Astrocyte (in vitro differentiated cells and primary cell): ENCODE results near the gene PLXNC1. TPM values are rescaled to one million over a fixed set of nuclear protein-coding genes. Genes with fewer than 3 reads are reported as not detected.

ENCODE experiments used
- DNase-seq: peaks from one replicate; pipeline ENCODE4 v3.0.0-alpha.2; 2010; ENCODE audit warnings: low read depth
- FAIRE-seq: peaks from 2 replicates; lab custom pipeline; 2011; peaks lifted over from hg19 to GRCh38; lab: Jason Lieb, UNC
- H2AFZ ChIP-seq: 2 replicates; pipeline ENCODE4 v1.6.0; 2012; ENCODE audit warnings: low read depth, low read length, inconsistent platforms
- H3K27ac ChIP-seq: 2 replicates; pipeline ENCODE4 v1.5.1; 2011; ENCODE audit warnings: low read depth, low read length, inconsistent platforms
- H3K27me3 ChIP-seq: 2 replicates; pipeline ENCODE4 v1.6.0; 2011; ENCODE audit warnings: low read length, inconsistent platforms; ENCODE audit not compliant: insufficient read depth
- H3K36me3 ChIP-seq: 2 replicates; pipeline ENCODE4 v1.5.1; 2011; ENCODE audit warnings: low read length, inconsistent platforms; ENCODE audit not compliant: insufficient read depth
- H3K4me1 ChIP-seq: 2 replicates; pipeline ENCODE4 v1.5.1; 2011; ENCODE audit warnings: low read length, inconsistent platforms; ENCODE audit not compliant: insufficient read depth
- H3K4me2 ChIP-seq: 2 replicates; pipeline ENCODE4 v1.6.0; 2012; ENCODE audit warnings: low read length, inconsistent platforms
- H3K4me3 ChIP-seq: 2 replicates; pipeline ENCODE4 v1.5.1; 2011; ENCODE audit warnings: low read depth, mild to moderate bottlenecking, low read length, inconsistent platforms; ENCODE audit not compliant: insufficient read depth
- H3K79me2 ChIP-seq: 2 replicates; pipeline ENCODE4 v1.6.0; 2012; ENCODE audit warnings: mild to moderate bottlenecking, low read length, inconsistent platforms; ENCODE audit not compliant: insufficient read depth
- H3K9ac ChIP-seq: 2 replicates; pipeline ENCODE4 v1.6.0; 2012; ENCODE audit warnings: mild to moderate bottlenecking, low read length, inconsistent platforms
- H3K9me3 ChIP-seq: 2 replicates; pipeline ENCODE4 v1.5.1; 2012; ENCODE audit warnings: low read depth, mild to moderate bottlenecking, low read length, inconsistent platforms; ENCODE audit not compliant: insufficient read depth
- H4K20me1 ChIP-seq: 2 replicates; pipeline ENCODE4 v1.6.0; 2012; ENCODE audit warnings: low read length, inconsistent platforms; ENCODE audit not compliant: insufficient read depth
- H3K27ac Mint-ChIP-seq: one replicate; pipeline ENCODE4 v1.8.0; 2021; ENCODE audit warnings: mild to moderate bottlenecking, mixed read lengths; ENCODE audit not compliant: unreplicated experiment
- H3K27me3 Mint-ChIP-seq: one replicate; pipeline ENCODE4 v1.8.0; 2021; ENCODE audit warnings: low read depth, mixed read lengths; ENCODE audit not compliant: unreplicated experiment
- H3K36me3 Mint-ChIP-seq: one replicate; pipeline ENCODE4 v1.8.0; 2021; ENCODE audit warnings: low read depth, mixed read lengths; ENCODE audit not compliant: unreplicated experiment
- H3K4me1 Mint-ChIP-seq: one replicate; pipeline ENCODE4 v1.8.0; 2021; ENCODE audit warnings: low read depth, mixed read lengths; ENCODE audit not compliant: unreplicated experiment
- H3K4me3 Mint-ChIP-seq: one replicate; pipeline ENCODE4 v1.8.0; 2021; ENCODE audit warnings: mild to moderate bottlenecking, moderate library complexity, mixed read lengths; ENCODE audit not compliant: unreplicated experiment
- H3K9me3 Mint-ChIP-seq: one replicate; pipeline ENCODE4 v1.8.0; 2021; ENCODE audit warnings: mild to moderate bottlenecking, mixed read lengths; ENCODE audit not compliant: unreplicated experiment
- CTCF ChIP-seq: IDR thresholded peaks from 2 replicates; pipeline ENCODE4 v1.5.1; 2011; ENCODE audit warnings: low read depth, mild to moderate bottlenecking, inconsistent platforms, low read length, moderate library complexity; ENCODE audit not compliant: insufficient read depth
- EZH2 ChIP-seq: IDR thresholded peaks from 2 replicates; pipeline ENCODE4 v1.6.1; 2012; ENCODE audit warnings: mild to moderate bottlenecking, low read length, inconsistent platforms; ENCODE audit not compliant: insufficient read depth
- total RNA-seq: library from RNA; stranded (reverse); gene quantifications from 2 replicates; pipeline ENCODE4 v1.2.1, GENCODE V29; 2021

Gene PLXNC1
- total RNA-seq, 1 donor from 2014 or later, result 6.9 TPM

DNA sequence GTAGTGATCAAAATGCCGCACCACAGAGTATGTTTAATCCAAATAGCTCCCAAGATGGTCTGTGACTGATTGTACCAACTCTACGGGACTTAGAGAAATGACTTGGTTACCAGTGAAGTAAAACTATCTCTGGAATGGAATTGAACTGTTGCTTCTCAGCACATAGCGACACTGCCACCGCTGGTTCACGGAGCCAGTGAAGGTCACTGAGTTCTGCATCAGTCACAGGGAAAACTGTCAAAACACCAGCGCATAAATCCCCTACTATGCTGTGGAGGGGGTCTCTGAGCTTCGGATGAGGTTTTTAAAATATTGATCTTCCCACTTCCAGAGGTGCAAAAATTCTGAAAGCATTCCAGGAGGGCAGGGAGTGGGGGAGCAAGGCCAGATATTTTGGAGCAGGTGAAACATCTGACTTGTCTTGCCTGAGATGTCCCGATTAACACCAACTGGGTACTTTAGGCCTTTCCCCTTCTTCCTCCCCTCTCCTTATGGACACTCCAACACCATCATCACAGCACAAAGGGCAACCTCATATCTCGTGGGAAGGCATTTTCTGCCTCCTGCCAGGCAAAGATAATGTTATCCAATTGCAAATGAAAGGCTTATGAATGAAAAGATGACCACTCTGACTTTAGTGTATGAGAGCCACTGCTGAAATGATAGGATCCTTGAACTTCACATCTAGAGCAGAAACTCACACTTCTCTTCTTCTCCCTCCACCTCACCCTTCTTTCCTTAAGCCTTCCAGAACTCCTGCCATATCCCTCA is 2.0 kb upstream of the PLXNC1 start:
- Mint-ChIP-seq H3K4me3 (no peak overlapping the region), H3K4me1 (peaks cover 3% of the 10 kb centered on the region), H3K27me3 (peaks cover 41% of the 10 kb centered on the region)

GRCh38 chr12:94147387-94147990 is 888 bp upstream of the PLXNC1 start:
- H3K9me3 Mint-ChIP-seq, result peaks cover 5% of the 10 kb centered on the region
- H3K4me1 ChIP-seq, result peaks cover 7% of the 10 kb centered on the region
- H3K9ac ChIP-seq, result no peak overlapping the region
- H3K79me2 ChIP-seq, result no peaks in the 10 kb centered on the region
- no peak for TF ChIP-seq CTCF
- peak; percentile 35 for TF ChIP-seq EZH2
- H3K36me3 ChIP-seq, result no peaks in the 10 kb centered on the region
- peaks cover 3% of the 10 kb centered on the region for H3K4me1 Mint-ChIP-seq
- no peaks in the 10 kb centered on the region for H3K36me3 Mint-ChIP-seq
- H4K20me1 ChIP-seq, result no peaks in the 10 kb centered on the region
- no peak overlapping the region for H3K27ac Mint-ChIP-seq
- no peak overlapping the region for H3K27ac ChIP-seq
- H2AFZ ChIP-seq, result no peak overlapping the region
- H3K27me3 ChIP-seq, result peaks cover 80% of the 10 kb centered on the region
- FAIRE-seq, result no peak
- DNase-seq, result no peak
- peak overlapping the region; percentile 79 for H3K4me3 Mint-ChIP-seq
- peak overlapping the region; percentile 49 for H3K4me3 ChIP-seq
- H3K27me3 Mint-ChIP-seq, result peaks cover 43% of the 10 kb centered on the region
- H3K9me3 ChIP-seq, result no peaks in the 10 kb centered on the region
- peak overlapping the region; percentile 80 for H3K4me2 ChIP-seq

More for the DNA sequence above, 2.0 kb upstream of the PLXNC1 start:
- Histone ChIP-seq H3K4me1 (peaks cover 7% of the 10 kb centered on the region), H2AFZ (no peak overlapping the region), H4K20me1 (no peaks in the 10 kb centered on the region), H3K9ac (no peak overlapping the region), H3K27me3 (peaks cover 73% of the 10 kb centered on the region), H3K4me2 (no peak overlapping the region), H3K79me2 (no peaks in the 10 kb centered on the region), H3K36me3 (no peaks in the 10 kb centered on the region), H3K9me3 (no peaks in the 10 kb centered on the region), H3K27ac (no peak overlapping the region), H3K4me3 (no peak overlapping the region)
- DNase-seq (no peak), FAIRE-seq (no peak)
- Mint-ChIP-seq H3K27ac (no peak overlapping the region), H3K36me3 (no peaks in the 10 kb centered on the region), H3K9me3 (peaks cover 5% of the 10 kb centered on the region)
- TF ChIP-seq CTCF, result no peak
- TF ChIP-seq EZH2, result no peak

- Histone ChIP-seq H3K79me2 (no peaks in the 10 kb centered on the region), H2AFZ (peak overlapping the region; percentile 56), H3K27me3 (peaks cover 81% of the 10 kb centered on the region), H3K36me3 (no peaks in the 10 kb centered on the region), H3K4me3 (peak overlapping the region; percentile 37), H3K4me1 (peaks cover 7% of the 10 kb centered on the region), H3K4me2 (peak overlapping the region; percentile 80), H3K9me3 (no peaks in the 10 kb centered on the region), H3K27ac (no peak overlapping the region), H4K20me1 (no peaks in the 10 kb centered on the region), H3K9ac (no peak overlapping the region)
- no peak for FAIRE-seq
- peaks cover 39% of the 10 kb centered on the region for H3K27me3 Mint-ChIP-seq
- H3K4me3 Mint-ChIP-seq, result peak overlapping the region; percentile 73
- H3K36me3 Mint-ChIP-seq, result no peaks in the 10 kb centered on the region
- TF ChIP-seq EZH2 (no peak), CTCF (no peak)
- no peaks in the 10 kb centered on the region for H3K9me3 Mint-ChIP-seq
- peaks cover under 1% of the 10 kb centered on the region for H3K4me1 Mint-ChIP-seq
- DNase-seq, result no peak
- no peak overlapping the region for H3K27ac Mint-ChIP-seq
Observed at GRCh38 chr12:94148739-94149118, 352 bp downstream of the PLXNC1 start.
